Mesenchymal stem cell (in vitro differentiated cells and primary cell): ENCODE data around the gene IKZF3.

ENCODE experiments used
- DNase-seq: peaks from one replicate; pipeline ENCODE4 v3.0.0-alpha.2; 2013
- H2AFZ ChIP-seq: one replicate; pipeline ENCODE4 v1.6.1; 2013; ENCODE audit warnings: low read depth, mild to moderate bottlenecking, control low read depth, inconsistent platforms, low read length, moderate library complexity
- H2AK5ac ChIP-seq: 2 replicates; pipeline ENCODE4 v1.6.1; 2013; ENCODE audit warnings: low read length, moderate library complexity, mild to moderate bottlenecking, inconsistent platforms; ENCODE audit not compliant: severe bottlenecking
- H2BK120ac ChIP-seq: one replicate; pipeline ENCODE4 v1.6.1; 2013; ENCODE audit warnings: low read depth, mild to moderate bottlenecking, inconsistent platforms, low read length, moderate library complexity
- H2BK12ac ChIP-seq, 2 experiments: one replicate each; pipeline ENCODE4 v1.6.1; 2013; ENCODE audit warnings: inconsistent platforms in 2 of 2, low read length in 2 of 2, mild to moderate bottlenecking in 2 of 2, moderate library complexity in 2 of 2, control low read depth in 1 of 2
- H2BK15ac ChIP-seq: one replicate; pipeline ENCODE4 v1.6.1; 2013; ENCODE audit warnings: mild to moderate bottlenecking, low read depth, inconsistent platforms; ENCODE audit not compliant: poor library complexity, severe bottlenecking
- H2BK5ac ChIP-seq: 2 replicates; pipeline ENCODE4 v1.6.1; 2013; ENCODE audit warnings: low read depth, mild to moderate bottlenecking, low read length, control low read depth, inconsistent platforms; ENCODE audit not compliant: poor library complexity, severe bottlenecking
- H3K14ac ChIP-seq, 2 experiments: one replicate each; pipeline ENCODE4 v1.6.1; 2013; ENCODE audit warnings: inconsistent platforms in 2 of 2, low read length in 2 of 2, control low read depth in 1 of 2, mild to moderate bottlenecking in 1 of 2, moderate library complexity in 1 of 2
- H3K18ac ChIP-seq, 2 experiments: one replicate each; pipeline ENCODE4 v1.6.1; 2013; ENCODE audit warnings: inconsistent platforms in 2 of 2, low read length in 2 of 2, control low read depth in 1 of 2, low read depth in 1 of 2, mild to moderate bottlenecking in 1 of 2
- H3K23ac ChIP-seq, 2 experiments: one replicate each; pipeline ENCODE4 v1.6.1; 2013; ENCODE audit warnings: inconsistent platforms in 2 of 2, low read length in 2 of 2, mild to moderate bottlenecking in 2 of 2, moderate library complexity in 2 of 2, control low read depth in 1 of 2
- H3K27ac ChIP-seq: 2 replicates; pipeline ENCODE4 v1.5.1; 2013; ENCODE audit warnings: mild to moderate bottlenecking, moderate library complexity, low read length, control low read depth, inconsistent platforms; ENCODE audit not compliant: poor library complexity, severe bottlenecking
- H3K27me3 ChIP-seq, 2 experiments: 2 replicates each; pipeline versions ENCODE4 v1.6.1 to v1.7.0; 2013; ENCODE audit warnings: low read length in 2 of 2, mild to moderate bottlenecking in 2 of 2, moderate library complexity in 2 of 2, control low read depth in 1 of 2, inconsistent platforms in 1 of 2; ENCODE audit not compliant: control insufficient read depth in 1 of 2, insufficient read depth in 1 of 2
- H3K36me3 ChIP-seq, 2 experiments: 2 replicates each; pipeline versions ENCODE4 v1.6.1 to v1.7.0; 2013; ENCODE audit warnings: low read length in 2 of 2, control low read depth in 1 of 2, inconsistent platforms in 1 of 2, low read depth in 1 of 2, mild to moderate bottlenecking in 1 of 2; ENCODE audit not compliant: insufficient read depth in 2 of 2, control insufficient read depth in 1 of 2
- H3K4ac ChIP-seq, 2 experiments: one replicate each; pipeline ENCODE4 v1.6.1; 2013; ENCODE audit warnings: inconsistent platforms in 2 of 2, low read length in 2 of 2, mild to moderate bottlenecking in 2 of 2, moderate library complexity in 2 of 2, control low read depth in 1 of 2, low read depth in 1 of 2
- H3K4me1 ChIP-seq: 2 replicates; pipeline ENCODE4 v1.6.1; 2013; ENCODE audit warnings: low read depth, low read length, control low read depth; ENCODE audit not compliant: control insufficient read depth, insufficient read depth
- H3K4me2 ChIP-seq: 2 replicates; pipeline ENCODE4 v1.6.1; 2013; ENCODE audit warnings: low read length, mild to moderate bottlenecking, inconsistent platforms; ENCODE audit not compliant: poor library complexity, severe bottlenecking
- H3K4me3 ChIP-seq, 2 experiments: 2 replicates each; pipeline versions ENCODE4 v1.5.1 to v1.7.0; 2013; ENCODE audit warnings: low read length in 2 of 2, mild to moderate bottlenecking in 2 of 2, control low read depth in 1 of 2, low read depth in 1 of 2; ENCODE audit not compliant: insufficient read depth in 1 of 2
- H3K79me1 ChIP-seq: replicated peaks from 2 replicates; pipeline ENCODE4 v1.6.1; 2013; ENCODE audit warnings: mild to moderate bottlenecking, control low read depth, low read length, inconsistent platforms; ENCODE audit not compliant: poor library complexity, severe bottlenecking
- H3K9ac ChIP-seq: 2 replicates; pipeline ENCODE4 v1.7.0; 2013; ENCODE audit warnings: mild to moderate bottlenecking, low read length, moderate library complexity
- H3K9me3 ChIP-seq: 2 replicates; pipeline ENCODE4 v1.7.0; 2013; ENCODE audit warnings: mild to moderate bottlenecking, low read length; ENCODE audit not compliant: control insufficient read depth
- H4K8ac ChIP-seq: one replicate; pipeline ENCODE4 v1.6.1; 2013; ENCODE audit warnings: inconsistent platforms, mild to moderate bottlenecking, low read length, moderate library complexity
- H4K91ac ChIP-seq: one replicate; pipeline ENCODE4 v1.6.1; 2013; ENCODE audit warnings: mild to moderate bottlenecking, low read length, inconsistent platforms
- WGBS: methylation state at CpG from one replicate; pipeline ENCODE4 v1.1.7; 2013; ENCODE audit warnings: mixed read lengths; 5-methylcytosine and 5-hydroxymethylcytosine counted together

Gene IKZF3

DNA sequence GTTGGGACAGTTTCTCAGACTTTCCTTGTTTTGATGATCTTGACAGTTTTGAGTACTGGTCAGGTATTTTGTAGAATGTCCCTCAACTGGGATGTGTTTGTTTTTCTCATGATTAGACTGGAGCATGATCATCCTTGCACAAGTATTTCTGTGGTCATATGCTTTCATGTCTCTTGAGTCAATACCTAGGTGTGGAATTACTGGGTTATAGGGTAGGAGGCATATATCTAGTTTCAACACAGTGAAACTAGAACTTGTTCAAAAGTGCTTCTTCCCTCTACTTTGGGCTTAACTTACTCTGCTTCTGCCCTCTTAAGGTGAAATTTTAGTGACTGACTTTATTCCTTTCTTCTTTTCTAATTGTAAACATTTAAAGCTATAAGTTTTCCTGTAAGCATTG, 30.1 kb downstream of the IKZF3 start:
- no peak overlapping the region for H2BK5ac ChIP-seq

DNA sequence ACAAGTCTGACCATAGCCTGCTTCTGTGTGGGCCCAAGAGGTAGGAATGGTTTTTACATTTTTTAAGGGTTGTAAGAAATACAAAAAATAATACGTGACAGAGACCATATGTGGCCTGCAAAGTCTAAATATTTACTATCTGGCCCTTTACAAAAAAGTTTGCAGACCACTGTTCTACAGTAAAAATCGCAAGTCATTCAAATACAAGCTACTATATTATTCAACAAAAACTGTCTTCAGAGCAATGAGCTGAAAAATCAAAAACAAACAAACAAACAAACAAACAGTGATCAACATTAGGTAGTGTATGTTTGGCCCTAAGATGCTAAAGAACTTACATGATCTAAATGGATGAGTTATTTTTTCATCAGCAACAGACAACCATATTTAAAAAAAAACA, 32.5 kb downstream of the IKZF3 start:
- peaks cover 0 to 31% of the 10 kb centered on the region in 2 experiments for H3K27me3 ChIP-seq
- no peak overlapping the region for H2AK5ac ChIP-seq
- no peaks in the 10 kb centered on the region for H3K79me1 ChIP-seq
- no peak overlapping the region for H2BK15ac ChIP-seq
- no peak overlapping the region for H3K18ac ChIP-seq
- DNase-seq = no peak
- no peak overlapping the region for H3K4ac ChIP-seq
- no peak overlapping the region for H2BK5ac ChIP-seq
- no peak overlapping the region for H2BK120ac ChIP-seq
- H4K91ac ChIP-seq = no peak overlapping the region
- H3K9me3 ChIP-seq = peaks cover 19% of the 10 kb centered on the region
- H3K4me1 ChIP-seq = no peaks in the 10 kb centered on the region
- no peaks in the 10 kb centered on the region for H3K36me3 ChIP-seq
- H3K9ac ChIP-seq = no peak overlapping the region
- H4K8ac ChIP-seq = no peak overlapping the region
- no peak overlapping the region for H3K4me3 ChIP-seq
- H2BK12ac ChIP-seq = no peak overlapping the region
- H3K27ac ChIP-seq = no peak overlapping the region
- H3K14ac ChIP-seq = no peak overlapping the region
- no peak overlapping the region for H3K23ac ChIP-seq
- no peak overlapping the region for H3K4me2 ChIP-seq
- H2AFZ ChIP-seq = no peak overlapping the region
- WGBS = 89% methylated on average over 2 of the region's 2 CpGs

More for the DNA sequence above, 30.1 kb downstream of the IKZF3 start:
- Histone ChIP-seq H3K4ac (no peak overlapping the region), H3K23ac (no peak overlapping the region), H3K27ac (no peak overlapping the region), H3K9ac (no peak overlapping the region), H3K9me3 (peaks cover 26% of the 10 kb centered on the region), H3K14ac (no peak overlapping the region), H4K8ac (no peak overlapping the region), H2BK120ac (no peak overlapping the region), H2AK5ac (no peak overlapping the region), H2AFZ (no peak overlapping the region), H3K27me3 (peaks cover 0 to 19% of the 10 kb centered on the region in 2 experiments), H3K4me1 (no peaks in the 10 kb centered on the region), H3K36me3 (no peaks in the 10 kb centered on the region), H2BK12ac (no peak overlapping the region), H3K4me2 (no peak overlapping the region), H4K91ac (no peak overlapping the region), H3K4me3 (no peak overlapping the region), H3K79me1 (no peaks in the 10 kb centered on the region), H3K18ac (no peak overlapping the region), H2BK15ac (no peak overlapping the region)
- DNase-seq = no peak

DNA sequence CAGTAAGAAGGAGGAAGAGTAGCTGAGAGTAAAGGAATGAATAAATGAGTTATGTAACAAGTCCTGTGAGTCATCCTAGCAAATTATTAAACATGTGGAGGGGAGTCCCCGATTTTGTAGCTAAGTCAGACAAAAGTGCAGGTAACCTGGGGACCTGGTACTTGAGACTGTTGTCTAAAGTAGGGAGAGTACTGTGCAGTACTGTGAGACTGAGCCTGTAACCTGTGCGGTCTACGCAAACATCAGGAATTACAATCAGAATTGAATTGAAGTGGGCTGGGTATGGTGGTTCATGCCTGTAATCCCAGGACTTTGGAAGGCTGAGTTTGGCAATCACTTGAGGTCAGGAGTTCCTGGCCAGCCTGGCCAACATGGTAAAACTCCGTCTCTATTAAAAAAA, 35.7 kb downstream of the IKZF3 start:
- Histone ChIP-seq H3K4me3 (no peak overlapping the region), H3K14ac (no peak overlapping the region), H4K91ac (no peak overlapping the region), H3K23ac (no peak overlapping the region), H2AK5ac (no peak overlapping the region), H4K8ac (no peak overlapping the region), H3K27me3 (peaks cover 0 to 31% of the 10 kb centered on the region in 2 experiments), H2BK15ac (no peak overlapping the region), H3K4me2 (no peak overlapping the region), H3K18ac (no peak overlapping the region), H2BK12ac (no peak overlapping the region), H3K27ac (no peak overlapping the region), H3K4me1 (no peaks in the 10 kb centered on the region), H3K9me3 (peaks cover 9% of the 10 kb centered on the region), H3K9ac (no peak overlapping the region), H3K4ac (no peak overlapping the region), H3K79me1 (no peaks in the 10 kb centered on the region), H2BK5ac (no peak overlapping the region), H2AFZ (no peak overlapping the region), H3K36me3 (no peaks in the 10 kb centered on the region), H2BK120ac (no peak overlapping the region)
- 87% methylated on average over 4 of the region's 4 CpGs for WGBS
- no peak for DNase-seq

DNA sequence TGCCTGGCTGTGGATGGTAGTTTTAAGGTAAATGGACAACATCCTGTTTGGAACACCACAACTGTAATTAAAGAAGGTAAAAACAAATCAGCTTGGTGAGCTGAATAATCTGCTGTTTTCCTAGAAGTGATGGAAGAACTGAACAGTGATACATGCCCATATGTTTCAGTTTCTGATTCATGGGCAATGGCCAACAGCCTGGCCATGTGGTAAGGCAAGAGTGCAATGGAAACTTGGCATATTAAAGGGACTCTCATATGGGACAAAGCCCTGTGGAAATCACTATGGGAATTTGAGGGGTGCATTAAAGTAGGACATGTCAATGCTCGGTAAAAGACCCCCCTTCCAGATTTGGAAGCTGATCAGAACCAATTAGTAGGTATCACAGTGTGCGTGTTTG, 37.8 kb downstream of the IKZF3 start:
- Histone ChIP-seq H3K4me1 (no peaks in the 10 kb centered on the region), H2AFZ (no peak overlapping the region), H3K14ac (no peak overlapping the region), H3K27ac (no peak overlapping the region), H3K23ac (no peak overlapping the region), H2AK5ac (no peak overlapping the region), H3K27me3 (peaks cover 0 to 27% of the 10 kb centered on the region in 2 experiments), H3K4me2 (no peak overlapping the region), H3K18ac (no peak overlapping the region), H4K8ac (no peak overlapping the region), H4K91ac (no peak overlapping the region), H2BK12ac (no peak overlapping the region), H2BK120ac (no peak overlapping the region), H3K79me1 (no peaks in the 10 kb centered on the region), H3K9ac (no peak overlapping the region), H2BK15ac (no peak overlapping the region), H3K9me3 (peaks cover 13% of the 10 kb centered on the region), H3K4me3 (no peak overlapping the region), H2BK5ac (no peak overlapping the region), H3K36me3 (no peaks in the 10 kb centered on the region), H3K4ac (no peak overlapping the region)
- 87% methylated on average over 2 of the region's 2 CpGs for WGBS
- no peak for DNase-seq
